NCI-H510A treated with DMSO at 0.1 percent for 48 hours (cell line): Measurements from ENCODE around the gene KLHDC9.
A peak's percentile ranks its signal among the peaks of the same experiment; 100 is the strongest.
"Not testable (repeated sequence)": the region's sequence is repeated elsewhere in the genome, so short reads cannot be mapped to it uniquely, and the experiment has no call there.

Experiments
- DNase-seq: peaks from one replicate; lab custom pipeline; 2025; lab: John Stamatoyannopoulos, UW

The KLHDC9 gene

DNA sequence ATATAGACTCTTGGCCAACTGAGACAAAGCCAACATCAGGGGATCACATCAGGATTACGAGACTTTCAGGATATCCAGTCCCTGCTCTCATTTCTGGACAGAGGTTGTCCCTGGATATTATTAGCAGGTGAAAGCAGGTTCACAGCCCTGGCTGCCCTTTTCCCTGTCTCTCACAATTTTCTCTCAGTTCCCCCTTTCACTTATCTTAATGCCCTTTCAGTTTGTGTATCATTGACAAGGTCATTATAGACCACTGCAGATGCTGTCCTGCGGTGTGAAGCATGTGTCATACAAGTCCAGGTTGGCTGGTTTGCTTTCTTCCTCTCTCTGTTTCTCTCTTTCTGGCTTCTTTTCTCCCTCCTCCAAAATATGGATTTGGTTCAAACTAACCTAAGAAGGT lies 2.1 kb upstream of the KLHDC9 start:
- no peak for DNase-seq

GRCh38 chr1:161096530-161096929 lies 1.6 kb upstream of the KLHDC9 start:
- no peak for DNase-seq

- no peak for DNase-seq
These were observed 1.1 kb downstream of the KLHDC9 start for GRCh38 chr1:161099090-161099802.

DNA sequence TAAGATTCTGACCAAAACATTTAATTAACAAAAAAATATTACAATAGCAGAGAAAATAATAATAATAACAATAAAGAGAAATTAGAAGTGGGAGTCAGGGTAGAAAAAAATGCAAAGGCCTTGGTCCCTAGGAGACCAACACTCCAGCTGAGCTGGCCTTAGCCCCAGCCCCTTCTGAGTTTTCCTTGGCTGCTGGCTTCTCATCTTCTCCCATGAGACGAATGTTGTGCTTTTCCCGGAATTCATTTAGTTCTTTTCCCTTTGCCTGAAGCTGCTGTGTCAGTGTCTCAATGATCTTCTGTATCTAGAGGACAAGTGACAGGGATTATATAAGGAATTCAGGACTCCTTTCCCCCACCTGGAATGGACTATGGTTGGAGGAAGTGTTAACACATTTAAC lies 2.4 kb downstream of the KLHDC9 start:
- DNase-seq, result no peak

- no peak for DNase-seq
These were observed 8.3 kb downstream of the KLHDC9 start for GRCh38 chr1:161106431-161106830.

DNA sequence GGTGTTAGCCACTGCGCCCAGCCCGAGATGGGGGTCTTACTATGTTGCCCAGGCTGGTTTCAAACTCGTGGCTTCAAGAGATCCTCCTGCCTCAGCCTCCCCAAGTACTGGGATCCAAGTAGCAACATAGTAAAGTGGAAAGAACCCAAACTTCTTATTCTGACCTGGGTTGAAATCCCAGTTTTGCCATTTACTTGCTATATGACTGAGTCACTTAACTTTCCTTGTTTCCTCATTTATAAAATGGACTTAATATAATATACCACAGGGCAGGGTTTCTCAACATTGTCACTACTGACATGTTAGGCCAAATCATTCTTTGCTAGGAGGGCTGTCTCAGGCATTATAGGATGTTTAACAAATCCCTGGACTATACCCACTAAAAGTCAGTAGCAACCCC lies 13.0 kb downstream of the KLHDC9 start:
- DNase-seq, result no peak

DNA sequence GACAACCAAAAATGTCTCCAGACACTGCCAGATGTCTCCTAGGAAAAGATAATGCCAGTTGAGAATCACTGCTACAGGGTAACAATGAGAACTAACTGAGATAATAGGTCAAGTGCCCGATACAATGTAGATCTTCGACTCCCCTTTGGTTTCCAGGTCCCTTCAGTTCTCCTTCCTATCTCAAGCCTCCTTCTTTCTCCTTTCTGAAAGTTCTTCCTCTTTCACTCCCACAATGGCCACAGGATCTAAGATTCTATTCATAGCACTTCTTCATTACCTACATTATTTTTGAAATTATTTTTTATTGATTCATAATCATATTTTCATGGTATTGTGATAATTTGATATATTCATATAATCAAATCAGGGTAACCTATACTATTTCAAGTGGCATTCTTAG lies 13.4 kb downstream of the KLHDC9 start:
- no peak for DNase-seq

DNA sequence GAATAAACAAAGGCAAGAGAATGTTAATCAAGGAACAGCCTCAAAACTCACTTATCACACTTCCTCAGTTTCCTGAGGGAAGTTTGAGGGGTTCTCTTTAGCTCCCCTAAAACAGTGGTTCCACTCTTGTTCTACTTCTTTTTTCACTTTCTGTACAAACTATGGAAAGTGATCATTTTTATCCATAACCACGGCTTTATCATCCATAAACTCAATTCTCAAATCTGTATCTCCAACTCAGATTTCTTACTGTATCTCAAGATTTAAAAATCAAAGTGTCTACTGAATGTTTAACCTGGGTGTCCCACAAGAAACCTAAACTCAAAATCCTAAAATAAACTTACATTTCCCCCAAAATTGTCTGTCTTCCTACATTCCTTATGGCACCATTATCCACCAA lies 15.8 kb downstream of the KLHDC9 start:
- DNase-seq, result no peak

- no peak for DNase-seq
These were observed 16.4 kb downstream of the KLHDC9 start for GRCh38 chr1:161114556-161114955.

DNA sequence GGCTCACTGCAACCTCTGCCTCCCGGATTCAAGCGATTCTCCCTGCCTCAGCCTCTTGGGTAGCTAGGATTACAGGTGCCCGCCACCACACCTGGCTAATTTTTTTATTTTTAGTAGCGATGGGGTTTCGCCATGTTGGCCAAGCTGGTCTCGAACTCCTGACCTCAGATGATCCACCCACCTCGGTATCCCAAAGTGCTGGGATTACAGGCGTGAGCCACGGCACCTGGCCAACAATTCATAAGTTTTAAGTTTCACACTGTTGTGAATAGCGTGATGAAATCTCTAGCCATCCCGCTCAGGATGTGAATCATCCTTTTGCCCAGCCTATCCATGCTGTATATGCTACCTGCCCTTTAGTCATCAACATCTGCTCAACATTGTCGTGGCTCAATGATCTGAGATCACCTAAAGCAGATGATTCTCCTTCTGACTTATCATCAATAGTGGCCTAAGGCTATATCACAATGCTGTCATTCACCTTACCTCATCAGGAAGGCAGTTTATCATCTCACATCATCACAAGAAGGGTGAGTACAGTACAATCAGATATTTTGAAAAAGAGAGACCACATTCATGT lies 17.1 kb downstream of the KLHDC9 start:
- DNase-seq, result no peak

DNA sequence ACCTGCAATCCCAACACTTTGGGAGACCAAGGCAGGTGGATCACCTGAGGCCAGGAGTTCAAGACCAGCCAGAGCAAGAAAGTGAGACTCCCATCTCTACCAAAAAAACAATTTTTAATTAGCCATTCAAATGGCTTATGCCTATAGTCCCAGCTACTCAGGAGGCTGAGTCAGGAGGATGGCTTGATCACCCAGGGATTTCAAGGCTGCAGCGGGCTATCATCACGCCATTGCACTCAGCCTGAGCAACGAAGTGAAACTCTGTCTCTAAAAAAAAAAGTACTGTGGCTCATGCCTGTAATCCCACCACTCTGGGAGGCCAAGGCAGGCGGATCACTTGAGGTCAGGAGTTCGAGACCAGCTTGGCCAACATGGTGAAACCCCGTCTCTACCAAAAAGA lies 17.8 kb downstream of the KLHDC9 start:
- not testable (repeated sequence) for DNase-seq

- DNase-seq, result peak; percentile 68
These were observed 19.8 kb downstream of the KLHDC9 start, which contains the start of the genes NIT1 and PFDN2 for GRCh38 chr1:161117759-161118581. TSS of gene NIT1 (plus strand) at chr1:161118105. CDS start at chr1:161118177, 72 bp downstream. TSS of gene PFDN2 (minus strand) at chr1:161118037. CDS start at chr1:161118026, 11 bp downstream.

- no peak for DNase-seq
These were observed 21.1 kb downstream of the KLHDC9 start for GRCh38 chr1:161119092-161119903.

- DNase-seq, result no peak
These were observed 23.0 kb downstream of the KLHDC9 start for GRCh38 chr1:161121042-161121650.

DNA sequence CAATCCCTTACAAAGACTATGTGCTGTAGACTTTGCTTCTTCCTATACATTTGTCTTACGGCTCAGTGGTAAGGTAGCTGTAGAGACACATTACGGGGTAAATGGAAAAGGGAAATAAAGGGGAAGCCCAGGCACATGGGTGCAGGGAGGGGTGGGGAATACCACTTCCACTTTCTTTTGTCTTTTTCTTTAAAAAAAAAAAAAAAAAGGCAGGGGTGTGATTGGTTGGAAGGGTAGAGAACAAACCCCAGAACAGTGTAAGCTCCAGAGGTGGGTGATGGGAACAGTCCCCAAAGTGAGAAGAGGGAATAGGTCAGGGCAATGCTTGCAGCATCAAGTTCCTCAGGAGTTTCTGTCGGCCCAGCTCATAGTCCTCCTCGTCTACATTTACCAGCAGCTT lies 23.7 kb downstream of the KLHDC9 start:
- no peak for DNase-seq

GRCh38 chr1:161122967-161123366 lies 24.8 kb downstream of the KLHDC9 start:
- no peak for DNase-seq

DNA sequence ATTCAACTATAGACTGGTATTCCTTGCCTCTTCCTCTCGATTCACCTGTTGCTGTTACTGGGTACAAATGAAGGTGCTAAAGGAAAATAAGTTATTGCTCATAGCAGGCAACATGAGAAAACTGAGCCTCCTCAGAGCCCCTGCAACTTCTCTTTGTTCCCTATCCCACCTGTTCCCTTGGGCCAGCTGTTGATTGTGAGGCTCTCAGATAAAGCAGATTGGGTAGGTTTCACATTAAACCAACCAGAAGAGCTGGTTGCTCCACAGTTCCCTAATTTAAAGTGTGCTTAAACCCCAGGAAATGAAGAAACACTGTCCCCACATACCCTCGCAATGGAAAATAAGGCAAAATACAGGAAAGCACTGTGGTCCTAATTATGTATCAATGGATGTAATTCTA lies 29.5 kb downstream of the KLHDC9 start:
- no peak for DNase-seq

GRCh38 chr1:161128591-161129420 lies 30.6 kb downstream of the KLHDC9 start:
- no peak for DNase-seq

- DNase-seq, result no peak
These were observed 32.1 kb downstream of the KLHDC9 start for GRCh38 chr1:161130266-161130665.

- DNase-seq, result peak; percentile 6
These were observed 33.6 kb downstream of the KLHDC9 start for GRCh38 chr1:161131523-161132409.
